ENCODE measurements around the gene ALK. TPM values are rescaled to one million over a fixed set of nuclear protein-coding genes. Genes with fewer than 3 reads are reported as not detected.

Gene ALK
- total RNA-seq, 2 experiments from 2014 or later = not detected

GRCh38 chr2:29599946-29600345, 321.4 kb downstream of the ALK start:
- no peaks in the 10 kb centered on the region for H3K9me3 Mint-ChIP-seq (ENCODE audit: low read depth)
- H3K4me1 Mint-ChIP-seq = no peaks in the 10 kb centered on the region
- ATAC-seq = no peak
- no peak overlapping the region for H3K4me3 Mint-ChIP-seq
- H3K36me3 Mint-ChIP-seq = no peaks in the 10 kb centered on the region
- CTCF ChIA-PET = no interaction called here
- H3K27ac Mint-ChIP-seq = no peak overlapping the region
- H3K27me3 Mint-ChIP-seq = peaks cover 9% of the 10 kb centered on the region
- no peak for DNase-seq

DNA sequence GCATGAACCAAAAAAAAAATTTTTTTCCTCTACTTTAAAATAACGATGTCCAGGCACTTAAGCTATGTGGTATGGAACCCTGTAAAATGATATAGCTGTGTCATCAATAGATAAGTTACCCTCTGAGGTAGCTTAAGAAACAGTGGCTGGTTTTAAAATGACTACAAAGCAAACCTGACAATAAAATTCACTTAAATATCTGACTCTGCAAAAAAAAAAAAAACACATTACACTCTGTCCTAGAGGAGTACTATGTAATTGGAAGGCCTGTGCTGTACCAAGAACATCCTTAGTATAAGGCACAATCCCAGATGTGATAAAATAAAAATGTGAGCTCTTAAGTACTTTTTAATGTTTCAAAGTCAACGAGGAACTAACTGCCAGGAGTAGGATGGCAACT, 322.4 kb downstream of the ALK start:
- no peak for DNase-seq
- Mint-ChIP-seq H3K4me3 (no peak overlapping the region), H3K36me3 (no peaks in the 10 kb centered on the region), H3K9me3 (ENCODE audit: low read depth) (no peaks in the 10 kb centered on the region), H3K4me1 (no peaks in the 10 kb centered on the region), H3K27ac (no peak overlapping the region), H3K27me3 (peaks cover 9% of the 10 kb centered on the region)
- CTCF ChIA-PET = no interaction called here
- no peak for ATAC-seq

DNA sequence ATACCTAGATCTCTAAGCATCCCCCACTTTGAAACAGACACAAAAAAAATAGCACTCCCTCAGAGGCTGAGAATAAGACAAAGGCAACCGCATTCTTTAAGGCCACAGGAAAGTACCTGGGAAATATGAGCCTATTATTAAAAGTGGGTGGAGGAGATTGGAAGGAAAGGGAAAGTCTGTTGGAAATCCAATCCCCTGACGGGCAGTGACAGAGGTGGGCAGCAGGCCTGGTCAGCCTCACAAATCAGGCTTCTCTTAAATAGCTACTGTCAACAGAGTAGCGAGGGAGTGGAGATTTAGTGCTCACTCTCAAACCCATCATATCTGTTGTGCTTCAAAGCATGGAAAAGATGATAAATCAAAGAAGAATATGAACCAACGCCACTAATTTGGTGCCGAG, 324.4 kb downstream of the ALK start:
- peaks cover 6% of the 10 kb centered on the region for H3K27me3 Mint-ChIP-seq
- ATAC-seq (no peak), DNase-seq (no peak)
- no peak overlapping the region for H3K4me3 Mint-ChIP-seq
- H3K27ac Mint-ChIP-seq = no peak overlapping the region
- no peaks in the 10 kb centered on the region for H3K36me3 Mint-ChIP-seq
- CTCF ChIA-PET = no interaction called here
- H3K4me1 Mint-ChIP-seq = no peaks in the 10 kb centered on the region
- no peaks in the 10 kb centered on the region for H3K9me3 Mint-ChIP-seq (ENCODE audit: low read depth)

GRCh38 chr2:29596584-29596983, 324.8 kb downstream of the ALK start:
- H3K9me3 Mint-ChIP-seq (ENCODE audit: low read depth) = no peaks in the 10 kb centered on the region
- H3K27me3 Mint-ChIP-seq = peaks cover 6% of the 10 kb centered on the region
- DNase-seq = no peak
- ATAC-seq = no peak
- H3K4me3 Mint-ChIP-seq = no peak overlapping the region
- CTCF ChIA-PET = no interaction called here
- H3K27ac Mint-ChIP-seq = no peak overlapping the region
- no peaks in the 10 kb centered on the region for H3K36me3 Mint-ChIP-seq
- no peaks in the 10 kb centered on the region for H3K4me1 Mint-ChIP-seq

GRCh38 chr2:29591600-29591999, 329.8 kb downstream of the ALK start:
- Mint-ChIP-seq H3K27me3 (peaks cover 2% of the 10 kb centered on the region), H3K9me3 (ENCODE audit: low read depth) (no peaks in the 10 kb centered on the region), H3K4me3 (no peak overlapping the region), H3K4me1 (no peaks in the 10 kb centered on the region), H3K36me3 (no peaks in the 10 kb centered on the region), H3K27ac (no peak overlapping the region)
- ATAC-seq = no peak
- CTCF ChIA-PET = no interaction called here
- no peak for DNase-seq

GRCh38 chr2:29590211-29590610, 331.2 kb downstream of the ALK start:
- ATAC-seq = no peak
- DNase-seq = no peak
- Mint-ChIP-seq H3K36me3 (no peaks in the 10 kb centered on the region), H3K4me1 (no peaks in the 10 kb centered on the region), H3K9me3 (ENCODE audit: low read depth) (no peaks in the 10 kb centered on the region), H3K27ac (no peak overlapping the region), H3K27me3 (no peaks in the 10 kb centered on the region), H3K4me3 (no peak overlapping the region)
- CTCF ChIA-PET = no interaction called here

DNA sequence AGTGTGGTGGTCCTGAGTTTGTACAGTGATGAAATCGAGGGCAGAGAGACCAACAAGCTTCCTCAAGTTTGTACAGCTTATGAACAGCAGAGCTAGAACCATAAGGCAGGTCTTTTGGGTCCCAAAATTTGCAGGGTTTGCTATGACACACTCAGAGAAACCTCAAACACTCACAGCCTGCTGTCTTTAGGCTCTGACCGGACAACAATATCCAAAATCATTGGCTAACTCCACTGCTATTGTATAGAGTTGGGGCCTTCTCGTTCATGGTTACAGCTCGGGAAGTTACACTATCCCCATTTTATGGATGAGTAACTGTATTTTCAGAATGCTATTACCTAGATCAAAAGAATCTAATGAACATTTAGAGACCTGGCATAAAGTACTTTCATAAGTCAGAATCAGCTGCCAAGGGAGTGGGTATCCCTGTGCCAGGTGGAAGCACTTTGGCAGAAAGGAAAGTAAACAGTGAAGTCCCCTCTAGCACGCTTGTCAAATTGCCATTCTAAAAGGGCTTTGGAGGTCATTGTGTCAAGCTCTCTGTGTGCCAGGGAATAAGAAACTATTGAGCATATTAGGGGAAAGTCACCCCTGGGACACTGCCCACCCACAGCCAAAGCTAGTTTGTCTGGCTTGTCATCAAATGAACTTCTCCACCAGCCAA, 331.8 kb downstream of the ALK start:
- CTCF ChIA-PET = no interaction called here
- H3K36me3 Mint-ChIP-seq = no peaks in the 10 kb centered on the region
- no peaks in the 10 kb centered on the region for H3K27me3 Mint-ChIP-seq
- no peaks in the 10 kb centered on the region for H3K4me1 Mint-ChIP-seq
- DNase-seq (no peak), ATAC-seq (no peak)
- no peaks in the 10 kb centered on the region for H3K9me3 Mint-ChIP-seq (ENCODE audit: low read depth)
- H3K4me3 Mint-ChIP-seq = no peak overlapping the region
- no peak overlapping the region for H3K27ac Mint-ChIP-seq

GRCh38 chr2:29587402-29588190, 333.8 kb downstream of the ALK start:
- CTCF ChIA-PET = no interaction called here
- H3K4me1 Mint-ChIP-seq = no peaks in the 10 kb centered on the region

GRCh38 chr2:29586919-29587318, 334.5 kb downstream of the ALK start:
- Mint-ChIP-seq H3K27ac (no peak overlapping the region), H3K36me3 (no peaks in the 10 kb centered on the region), H3K9me3 (ENCODE audit: low read depth) (no peaks in the 10 kb centered on the region), H3K27me3 (no peaks in the 10 kb centered on the region), H3K4me1 (no peaks in the 10 kb centered on the region), H3K4me3 (no peak overlapping the region)
- ATAC-seq = no peak
- CTCF ChIA-PET = no interaction called here
- DNase-seq = no peak

More at GRCh38 chr2:29587402-29588190, 333.8 kb downstream of the ALK start:
- ATAC-seq (no peak), DNase-seq (no peak)
- no peak overlapping the region for H3K4me3 Mint-ChIP-seq
- H3K36me3 Mint-ChIP-seq = no peaks in the 10 kb centered on the region
- no peak overlapping the region for H3K27ac Mint-ChIP-seq
- H3K27me3 Mint-ChIP-seq = no peaks in the 10 kb centered on the region
- no peaks in the 10 kb centered on the region for H3K9me3 Mint-ChIP-seq (ENCODE audit: low read depth)

GRCh38 chr2:29583548-29584156, 337.7 kb downstream of the ALK start:
- CTCF ChIA-PET = no interaction called here
- ATAC-seq (no peak), DNase-seq (no peak)
- no peaks in the 10 kb centered on the region for H3K36me3 Mint-ChIP-seq
- peaks cover 6% of the 10 kb centered on the region for H3K27me3 Mint-ChIP-seq
- no peak overlapping the region for H3K27ac Mint-ChIP-seq
- H3K9me3 Mint-ChIP-seq (ENCODE audit: low read depth) = no peaks in the 10 kb centered on the region
- H3K4me3 Mint-ChIP-seq = no peak overlapping the region
- H3K4me1 Mint-ChIP-seq = no peaks in the 10 kb centered on the region

GRCh38 chr2:29583104-29583503, 338.3 kb downstream of the ALK start:
- CTCF ChIA-PET = no interaction called here
- Mint-ChIP-seq H3K27ac (no peak overlapping the region), H3K4me1 (no peaks in the 10 kb centered on the region), H3K27me3 (peaks cover 6% of the 10 kb centered on the region), H3K4me3 (no peak overlapping the region), H3K9me3 (ENCODE audit: low read depth) (no peaks in the 10 kb centered on the region), H3K36me3 (no peaks in the 10 kb centered on the region)
- no peak for DNase-seq
- ATAC-seq = no peak

DNA sequence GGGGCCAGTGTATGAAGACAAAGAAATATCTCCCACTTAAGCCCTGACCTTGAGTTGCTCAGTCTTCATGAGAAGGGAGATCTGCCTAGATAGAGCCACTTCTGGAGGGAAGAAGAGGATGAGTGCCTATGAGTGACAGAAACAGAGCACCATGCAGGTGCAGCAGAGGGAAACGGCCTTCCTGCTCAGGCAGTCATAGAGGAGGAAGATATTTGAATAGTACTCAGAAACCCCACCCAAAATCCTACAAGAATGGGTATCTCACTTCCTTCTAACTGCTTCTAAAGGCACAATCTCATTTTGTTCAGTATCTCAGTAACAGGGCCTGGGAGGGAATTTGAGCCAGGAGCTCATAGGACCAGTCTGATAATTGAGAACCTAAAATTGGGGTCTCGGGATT, 339.3 kb downstream of the ALK start:
- Mint-ChIP-seq H3K36me3 (no peaks in the 10 kb centered on the region), H3K9me3 (ENCODE audit: low read depth) (no peaks in the 10 kb centered on the region), H3K4me3 (no peak overlapping the region), H3K27me3 (peaks cover 6% of the 10 kb centered on the region), H3K4me1 (no peaks in the 10 kb centered on the region), H3K27ac (no peak overlapping the region)
- CTCF ChIA-PET = no interaction called here
- ATAC-seq (no peak), DNase-seq (no peak)

DNA sequence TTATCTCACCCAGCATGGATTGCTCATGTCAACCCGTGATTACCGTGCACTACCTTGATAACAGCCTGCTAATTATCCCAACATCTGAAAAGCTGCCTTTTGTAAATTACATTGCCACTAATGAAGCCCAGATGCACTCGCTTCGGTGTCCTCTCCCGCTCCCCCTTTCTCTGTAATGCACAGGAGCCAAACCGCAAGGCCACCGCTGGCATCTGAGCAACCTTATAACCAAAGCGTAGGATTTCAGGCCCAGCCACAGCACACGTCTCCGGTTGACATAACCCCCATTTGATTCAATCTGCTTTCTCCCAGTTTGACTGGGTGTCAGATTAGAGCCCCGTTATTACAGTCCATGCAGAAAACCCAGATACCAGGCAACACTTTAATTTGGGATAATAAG, 341.2 kb downstream of the ALK start:
- H3K27me3 Mint-ChIP-seq = peaks cover 6% of the 10 kb centered on the region
- CTCF ChIA-PET = no interaction called here
- H3K4me1 Mint-ChIP-seq = no peaks in the 10 kb centered on the region

DNA sequence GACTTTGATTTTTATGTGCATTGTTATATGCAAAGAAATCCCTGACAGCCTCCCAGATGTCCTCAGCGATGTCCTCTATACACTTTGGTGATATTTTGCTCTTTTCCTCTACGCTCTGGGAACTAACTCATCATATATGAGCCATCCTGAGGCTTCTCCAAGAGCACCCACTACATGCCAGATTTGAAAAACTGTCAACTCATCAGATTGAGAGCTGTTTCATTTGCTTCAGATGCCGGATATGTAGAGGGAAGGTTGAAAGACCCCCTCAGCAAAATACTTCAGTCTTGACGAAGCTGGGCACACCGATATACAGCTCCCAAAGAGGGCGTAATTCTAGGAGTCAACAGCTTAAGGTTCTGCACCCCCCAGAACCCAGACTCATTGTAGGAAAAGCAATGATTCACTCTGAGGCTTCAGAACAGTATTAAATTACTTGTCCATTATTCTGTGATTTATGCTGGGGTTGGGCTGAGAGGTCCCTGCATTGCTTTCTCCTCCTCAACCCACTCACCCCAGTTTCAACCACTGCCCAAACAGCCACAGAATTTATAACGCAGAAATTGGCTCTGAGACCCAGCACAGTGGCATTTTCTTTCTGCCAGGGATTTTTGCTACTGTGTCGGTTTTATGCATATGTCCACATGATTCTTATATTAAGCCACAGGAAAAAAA, 341.8 kb downstream of the ALK start:
- DNase-seq (no peak), ATAC-seq (no peak)
- CTCF ChIA-PET = no interaction called here
- peaks cover 6% of the 10 kb centered on the region for H3K27me3 Mint-ChIP-seq
- H3K4me3 Mint-ChIP-seq = no peak overlapping the region
- no peaks in the 10 kb centered on the region for H3K4me1 Mint-ChIP-seq
- no peaks in the 10 kb centered on the region for H3K36me3 Mint-ChIP-seq
- H3K27ac Mint-ChIP-seq = no peak overlapping the region
- no peaks in the 10 kb centered on the region for H3K9me3 Mint-ChIP-seq (ENCODE audit: low read depth)

More for the DNA sequence above, 341.2 kb downstream of the ALK start:
- DNase-seq = no peak
- Mint-ChIP-seq H3K9me3 (ENCODE audit: low read depth) (no peaks in the 10 kb centered on the region), H3K36me3 (no peaks in the 10 kb centered on the region), H3K4me3 (no peak overlapping the region), H3K27ac (no peak overlapping the region)
- no peak for ATAC-seq

All from activated CD8-positive, alpha-beta memory T cell treated with anti-CD3 and anti-CD28 coated beads, Interleukin-2, amount 10 ng/mL, durations not matched to agents 7 days and 5 days (primary cell).